ENCODE results near the gene SBNO2.

DNA sequence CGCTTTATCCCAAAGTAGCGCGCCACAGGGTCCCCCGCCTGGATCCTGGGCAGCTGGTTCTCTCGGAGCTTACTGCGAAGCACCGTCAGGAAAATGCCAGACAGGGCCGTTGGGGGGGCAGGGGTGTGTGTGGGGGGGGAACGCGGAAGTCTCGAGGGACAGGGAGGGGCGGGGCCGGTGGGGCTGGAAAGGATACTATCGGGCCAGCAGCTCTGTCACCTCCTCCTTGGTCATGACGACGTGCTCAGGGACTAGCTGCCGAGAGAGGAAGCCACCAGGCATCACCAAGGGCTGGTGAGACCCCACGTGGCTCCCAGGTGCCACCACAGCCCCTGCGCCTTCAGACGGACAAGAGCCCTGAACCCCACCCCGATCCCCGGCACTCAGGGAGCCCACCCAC lies 84.2 kb downstream of the SBNO2 start:
- TF ChIP-seq, protein P1, sequence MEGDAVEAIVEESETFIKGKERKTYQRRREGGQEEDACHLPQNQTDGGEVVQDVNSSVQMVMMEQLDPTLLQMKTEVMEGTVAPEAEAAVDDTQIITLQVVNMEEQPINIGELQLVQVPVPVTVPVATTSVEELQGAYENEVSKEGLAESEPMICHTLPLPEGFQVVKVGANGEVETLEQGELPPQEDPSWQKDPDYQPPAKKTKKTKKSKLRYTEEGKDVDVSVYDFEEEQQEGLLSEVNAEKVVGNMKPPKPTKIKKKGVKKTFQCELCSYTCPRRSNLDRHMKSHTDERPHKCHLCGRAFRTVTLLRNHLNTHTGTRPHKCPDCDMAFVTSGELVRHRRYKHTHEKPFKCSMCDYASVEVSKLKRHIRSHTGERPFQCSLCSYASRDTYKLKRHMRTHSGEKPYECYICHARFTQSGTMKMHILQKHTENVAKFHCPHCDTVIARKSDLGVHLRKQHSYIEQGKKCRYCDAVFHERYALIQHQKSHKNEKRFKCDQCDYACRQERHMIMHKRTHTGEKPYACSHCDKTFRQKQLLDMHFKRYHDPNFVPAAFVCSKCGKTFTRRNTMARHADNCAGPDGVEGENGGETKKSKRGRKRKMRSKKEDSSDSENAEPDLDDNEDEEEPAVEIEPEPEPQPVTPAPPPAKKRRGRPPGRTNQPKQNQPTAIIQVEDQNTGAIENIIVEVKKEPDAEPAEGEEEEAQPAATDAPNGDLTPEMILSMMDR (IDR thresholded peaks at IDR 0.05): no peak
- no peak for TF ChIP-seq POLR2A (IDR thresholded peaks at IDR 0.05)

Data from stomach (tissue), 4 donors.